HepG2 (cell line): ENCODE measurements around the gene ARL4D. TPM values are rescaled to one million over a fixed set of nuclear protein-coding genes. Genes with fewer than 3 reads are reported as not detected.

Experiments used
- AFF4 ChIP-seq: sonication (generic); formaldehyde crosslinking; IDR thresholded peaks from 2 replicates; pipeline ENCODE4 v1.4.0; 2020; ENCODE audit warnings: missing genetic modification reagents
- DNMT1 ChIP-seq: sonication (generic); formaldehyde crosslinking; IDR thresholded peaks from 2 replicates; pipeline ENCODE4 v1.5.1; 2020; ENCODE audit warnings: mild to moderate bottlenecking, missing genetic modification reagents
- HMG20A ChIP-seq: IDR thresholded peaks from 2 replicates; pipeline ENCODE4 v1.6.1; 2016; ENCODE audit warnings: borderline replicate concordance
- MATR3 ChIP-seq: sonication (generic); formaldehyde crosslinking; IDR thresholded peaks from 2 replicates; pipeline ENCODE4 v1.4.0; 2020; ENCODE audit warnings: missing genetic modification reagents
- MZF1 ChIP-seq: sonication (generic); formaldehyde crosslinking; IDR thresholded peaks from 2 replicates; pipeline ENCODE4 v1.8.1; 2023; ENCODE audit warnings: mild to moderate bottlenecking, missing genetic modification reagents, borderline replicate concordance
- NFYC ChIP-seq: IDR thresholded peaks from 2 replicates; pipeline ENCODE4 v1.6.1; 2016; ENCODE audit warnings: missing genetic modification reagents, missing compliant biosample characterization
- NR2F6 ChIP-seq, 2 experiments: IDR thresholded peaks; 2 replicates each; pipeline ENCODE4 v1.6.1; 2016; ENCODE audit warnings: antibody characterized with exemption in 1 of 2, mild to moderate bottlenecking in 1 of 2
- PREB ChIP-seq: sonication (generic); formaldehyde crosslinking; IDR thresholded peaks from 2 replicates; pipeline ENCODE4 v1.4.0; 2020; ENCODE audit warnings: missing genetic modification reagents
- SIN3B ChIP-seq: fragments of 150-350 bp; IDR thresholded peaks from 2 replicates; pipeline ENCODE4 v1.6.1; 2014; ENCODE audit warnings: low read length
- SNAPC2 ChIP-seq: sonication (generic); formaldehyde crosslinking; IDR thresholded peaks from 2 replicates; pipeline ENCODE4 v1.8.1; 2022; ENCODE audit warnings: mild to moderate bottlenecking, missing genetic modification reagents
- ZC3H13 ChIP-seq: sonication (generic); formaldehyde crosslinking; IDR thresholded peaks from 2 replicates; pipeline ENCODE4 v1.8.1; 2023; ENCODE audit warnings: mild to moderate bottlenecking, missing genetic modification reagents, moderate library complexity
- ZNF354B ChIP-seq: sonication (generic); formaldehyde crosslinking; IDR thresholded peaks from 2 replicates; pipeline ENCODE4 v1.8.0; 2022; ENCODE audit warnings: mild to moderate bottlenecking, missing genetic modification reagents
- ZNF672 ChIP-seq: sonication (generic); formaldehyde crosslinking; IDR thresholded peaks from 2 replicates; pipeline ENCODE4 v1.8.1; 2022; ENCODE audit warnings: missing genetic modification reagents
- ZNF776 ChIP-seq: sonication (generic); formaldehyde crosslinking; IDR thresholded peaks from 2 replicates; pipeline ENCODE4 v1.4.0; 2020; ENCODE audit warnings: mild to moderate bottlenecking, missing genetic modification reagents
- polyA plus RNA-seq, 8 experiments: library from polyadenylated mRNA; depleted of rRNA in 3 of 8; stranded (reverse) in 7 of 8; unstranded in 1 of 8; fragments of >200 nt; fragmentation: Illumina TruSeq in 4 of 8; extraction: Trizol in 4 of 8; gene quantifications; 2 replicates each; pipeline versions ENCODE4 v1.2.1 to v1.2.3, GENCODE V29; 2011 to 2016; ENCODE audit warnings: low read depth in 4 of 8, missing spikeins in 1 of 8, mixed read lengths in 1 of 8; ENCODE audit not compliant: insufficient read depth in 1 of 8
- total RNA-seq, 5 experiments: library from RNA; depleted of rRNA; stranded (reverse); fragments of >200 nt; fragmentation: Illumina TruSeq; extraction: Trizol; gene quantifications; 2 replicates each; pipeline ENCODE4 v1.2.3, GENCODE V29; 2016; ENCODE audit warnings: low read depth in 1 of 5
- TF ChIP-seq, protein P1 (sequence below): sonication (generic); formaldehyde crosslinking; IDR thresholded peaks from 2 replicates; pipeline ENCODE4 v1.8.1; 2022; ENCODE audit warnings: mild to moderate bottlenecking, missing genetic modification reagents
- TF ChIP-seq, protein P2 (sequence below): sonication (generic); formaldehyde crosslinking; IDR thresholded peaks from 2 replicates; pipeline ENCODE4 v1.4.0; 2020; ENCODE audit warnings: low read depth, missing genetic modification reagents
- TF ChIP-seq, protein P3 (sequence below): sonication (generic); formaldehyde crosslinking; IDR thresholded peaks from 2 replicates; pipeline ENCODE4 v1.8.0; 2022; ENCODE audit warnings: missing genetic modification reagents, mild to moderate bottlenecking, moderate library complexity, borderline replicate concordance
- TF ChIP-seq, protein P4 (sequence below): sonication (generic); formaldehyde crosslinking; conservative IDR thresholded peaks from 2 replicates; pipeline ENCODE4 v1.4.0; 2020; ENCODE audit warnings: missing genetic modification reagents

Gene ARL4D
- total and polyA plus RNA-seq, 2 of the 13 experiments (the other 11 are each of a cell fraction or from before 2014, with no cell fraction given): 9.0 to 25.9 TPM

DNA sequence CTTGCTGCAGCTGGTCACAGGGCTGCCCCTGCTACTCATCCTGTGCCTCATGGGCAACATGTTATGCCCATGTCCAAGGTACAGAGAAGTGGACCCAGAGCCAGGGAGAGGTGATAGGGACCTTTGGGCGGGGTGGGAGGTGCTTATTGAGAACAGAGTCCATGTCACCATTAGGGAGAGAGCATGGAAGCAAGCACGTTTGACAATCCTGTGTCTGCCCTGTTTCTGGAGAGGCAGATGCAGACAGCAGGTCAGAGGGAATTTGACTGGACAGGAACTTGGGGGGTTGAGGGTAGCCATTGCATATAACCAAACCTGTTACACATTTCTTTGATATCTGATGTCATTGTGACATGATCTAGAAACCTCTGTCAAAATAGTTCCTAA is 14.3 kb upstream of the ARL4D start (continued):
- TF ChIP-seq NR2F6 (IDR thresholded peaks at IDR 0.05) (peak; percentile 46), NR2F6 (CRISPR knock-in tag; IDR thresholded peaks at IDR 0.05) (peak; percentile 80), MATR3 (CRISPR knock-in tag) (no peak), ZNF672 (CRISPR knock-in tag) (no peak), ZNF776 (no peak), DNMT1 (CRISPR knock-in tag) (no peak), SNAPC2 (CRISPR knock-in tag) (peak; percentile 97), SIN3B (no peak), ZC3H13 (CRISPR knock-in tag) (no peak), NFYC (CRISPR knock-in tag) (no peak), ZNF354B (CRISPR knock-in tag) (no peak), HMG20A (peak; percentile 57; the same call in 1 of the 2 replicates), MZF1 (CRISPR knock-in tag) (no peak), AFF4 (CRISPR knock-in tag) (0 out of 2 replicates have a peak, but pooled peaks have one; percentile 65), PREB (CRISPR knock-in tag) (no peak)
- TF ChIP-seq, protein P1, sequence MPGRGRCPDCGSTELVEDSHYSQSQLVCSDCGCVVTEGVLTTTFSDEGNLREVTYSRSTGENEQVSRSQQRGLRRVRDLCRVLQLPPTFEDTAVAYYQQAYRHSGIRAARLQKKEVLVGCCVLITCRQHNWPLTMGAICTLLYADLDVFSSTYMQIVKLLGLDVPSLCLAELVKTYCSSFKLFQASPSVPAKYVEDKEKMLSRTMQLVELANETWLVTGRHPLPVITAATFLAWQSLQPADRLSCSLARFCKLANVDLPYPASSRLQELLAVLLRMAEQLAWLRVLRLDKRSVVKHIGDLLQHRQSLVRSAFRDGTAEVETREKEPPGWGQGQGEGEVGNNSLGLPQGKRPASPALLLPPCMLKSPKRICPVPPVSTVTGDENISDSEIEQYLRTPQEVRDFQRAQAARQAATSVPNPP (CRISPR knock-in tag): no peak
- TF ChIP-seq, protein P2, sequence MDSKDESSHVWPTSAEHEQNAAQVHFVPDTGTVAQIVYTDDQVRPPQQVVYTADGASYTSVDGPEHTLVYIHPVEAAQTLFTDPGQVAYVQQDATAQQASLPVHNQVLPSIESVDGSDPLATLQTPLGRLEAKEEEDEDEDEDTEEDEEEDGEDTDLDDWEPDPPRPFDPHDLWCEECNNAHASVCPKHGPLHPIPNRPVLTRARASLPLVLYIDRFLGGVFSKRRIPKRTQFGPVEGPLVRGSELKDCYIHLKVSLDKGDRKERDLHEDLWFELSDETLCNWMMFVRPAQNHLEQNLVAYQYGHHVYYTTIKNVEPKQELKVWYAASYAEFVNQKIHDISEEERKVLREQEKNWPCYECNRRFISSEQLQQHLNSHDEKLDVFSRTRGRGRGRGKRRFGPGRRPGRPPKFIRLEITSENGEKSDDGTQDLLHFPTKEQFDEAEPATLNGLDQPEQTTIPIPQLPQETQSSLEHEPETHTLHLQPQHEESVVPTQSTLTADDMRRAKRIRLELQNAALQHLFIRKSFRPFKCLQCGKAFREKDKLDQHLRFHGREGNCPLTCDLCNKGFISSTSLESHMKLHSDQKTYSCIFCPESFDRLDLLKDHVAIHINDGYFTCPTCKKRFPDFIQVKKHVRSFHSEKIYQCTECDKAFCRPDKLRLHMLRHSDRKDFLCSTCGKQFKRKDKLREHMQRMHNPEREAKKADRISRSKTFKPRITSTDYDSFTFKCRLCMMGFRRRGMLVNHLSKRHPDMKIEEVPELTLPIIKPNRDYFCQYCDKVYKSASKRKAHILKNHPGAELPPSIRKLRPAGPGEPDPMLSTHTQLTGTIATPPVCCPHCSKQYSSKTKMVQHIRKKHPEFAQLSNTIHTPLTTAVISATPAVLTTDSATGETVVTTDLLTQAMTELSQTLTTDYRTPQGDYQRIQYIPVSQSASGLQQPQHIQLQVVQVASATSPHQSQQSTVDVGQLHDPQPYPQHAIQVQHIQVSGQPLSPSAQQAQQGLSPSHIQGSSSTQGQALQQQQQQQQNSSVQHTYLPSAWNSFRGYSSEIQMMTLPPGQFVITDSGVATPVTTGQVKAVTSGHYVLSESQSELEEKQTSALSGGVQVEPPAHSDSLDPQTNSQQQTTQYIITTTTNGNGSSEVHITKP (CRISPR knock-in tag): peak; percentile 86
- TF ChIP-seq, protein P3, sequence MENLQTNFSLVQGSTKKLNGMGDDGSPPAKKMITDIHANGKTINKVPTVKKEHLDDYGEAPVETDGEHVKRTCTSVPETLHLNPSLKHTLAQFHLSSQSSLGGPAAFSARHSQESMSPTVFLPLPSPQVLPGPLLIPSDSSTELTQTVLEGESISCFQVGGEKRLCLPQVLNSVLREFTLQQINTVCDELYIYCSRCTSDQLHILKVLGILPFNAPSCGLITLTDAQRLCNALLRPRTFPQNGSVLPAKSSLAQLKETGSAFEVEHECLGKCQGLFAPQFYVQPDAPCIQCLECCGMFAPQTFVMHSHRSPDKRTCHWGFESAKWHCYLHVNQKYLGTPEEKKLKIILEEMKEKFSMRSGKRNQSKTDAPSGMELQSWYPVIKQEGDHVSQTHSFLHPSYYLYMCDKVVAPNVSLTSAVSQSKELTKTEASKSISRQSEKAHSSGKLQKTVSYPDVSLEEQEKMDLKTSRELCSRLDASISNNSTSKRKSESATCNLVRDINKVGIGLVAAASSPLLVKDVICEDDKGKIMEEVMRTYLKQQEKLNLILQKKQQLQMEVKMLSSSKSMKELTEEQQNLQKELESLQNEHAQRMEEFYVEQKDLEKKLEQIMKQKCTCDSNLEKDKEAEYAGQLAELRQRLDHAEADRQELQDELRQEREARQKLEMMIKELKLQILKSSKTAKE (CRISPR knock-in tag): peak; percentile 74; the same call in 1 of the 2 replicates
- TF ChIP-seq, protein P4, sequence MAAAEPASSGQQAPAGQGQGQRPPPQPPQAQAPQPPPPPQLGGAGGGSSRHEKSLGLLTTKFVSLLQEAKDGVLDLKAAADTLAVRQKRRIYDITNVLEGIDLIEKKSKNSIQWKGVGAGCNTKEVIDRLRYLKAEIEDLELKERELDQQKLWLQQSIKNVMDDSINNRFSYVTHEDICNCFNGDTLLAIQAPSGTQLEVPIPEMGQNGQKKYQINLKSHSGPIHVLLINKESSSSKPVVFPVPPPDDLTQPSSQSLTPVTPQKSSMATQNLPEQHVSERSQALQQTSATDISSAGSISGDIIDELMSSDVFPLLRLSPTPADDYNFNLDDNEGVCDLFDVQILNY (CRISPR knock-in tag): no peak
